NCI-H1417 treated with DMSO at 0.1 percent for 48 hours (cell line): Measurements from ENCODE around the gene RGS4.
"Not testable (repeated sequence)": the region's sequence is repeated elsewhere in the genome, so short reads cannot be mapped to it uniquely, and the experiment has no call there.

Experiments
- DNase-seq: peaks from one replicate; lab custom pipeline; 2025; lab: John Stamatoyannopoulos, UW

Gene RGS4

DNA sequence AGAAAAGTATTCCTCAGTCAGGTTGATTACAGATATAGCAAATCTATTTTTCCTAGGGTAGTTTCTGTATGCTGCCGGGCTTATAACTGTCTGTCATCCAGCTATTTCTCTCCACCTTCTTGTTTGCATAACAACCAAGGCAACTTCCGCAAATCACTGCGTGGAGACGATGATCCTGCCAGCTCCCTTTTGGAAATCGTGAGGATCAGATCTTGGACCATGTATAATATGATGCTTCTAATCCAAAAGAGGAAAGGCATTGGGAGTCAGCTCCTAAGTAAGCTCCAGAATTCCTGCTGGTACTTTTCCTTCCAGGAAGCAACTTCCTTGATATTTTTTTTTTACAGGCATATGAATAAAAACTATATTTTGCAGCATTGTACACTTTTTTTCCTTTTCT, 445 bp upstream of the RGS4 start:
- no peak for DNase-seq

DNA sequence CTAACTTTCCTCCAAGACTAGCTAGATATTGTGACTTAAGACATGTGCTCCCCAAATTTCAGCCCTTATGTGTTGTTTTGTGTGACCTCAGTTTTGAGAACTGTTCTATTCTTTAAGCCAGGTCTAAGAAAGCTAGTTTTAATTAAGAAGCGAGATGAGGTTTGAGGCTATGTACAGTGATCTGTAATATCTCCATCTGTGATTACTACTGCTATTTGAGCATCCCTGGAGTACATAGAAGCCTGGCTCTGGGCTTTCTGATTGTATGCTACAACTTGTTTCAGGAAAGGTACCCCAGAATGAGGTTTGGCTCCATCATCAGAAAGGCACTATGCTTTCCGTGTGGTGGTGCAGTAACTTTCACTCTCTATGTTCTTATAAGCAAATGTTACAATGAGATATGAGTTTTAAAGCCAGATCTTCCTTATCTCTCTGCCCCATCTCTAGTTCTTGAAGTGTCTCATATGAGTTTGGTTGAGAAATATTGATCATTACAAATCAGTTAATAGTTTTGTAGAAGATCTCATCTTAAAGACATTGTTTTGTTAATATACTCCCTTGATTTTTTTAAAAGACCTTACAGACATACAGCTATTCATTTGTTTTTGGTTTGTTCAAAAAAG, 605 bp downstream of the RGS4 start:
- DNase-seq: no peak

DNA sequence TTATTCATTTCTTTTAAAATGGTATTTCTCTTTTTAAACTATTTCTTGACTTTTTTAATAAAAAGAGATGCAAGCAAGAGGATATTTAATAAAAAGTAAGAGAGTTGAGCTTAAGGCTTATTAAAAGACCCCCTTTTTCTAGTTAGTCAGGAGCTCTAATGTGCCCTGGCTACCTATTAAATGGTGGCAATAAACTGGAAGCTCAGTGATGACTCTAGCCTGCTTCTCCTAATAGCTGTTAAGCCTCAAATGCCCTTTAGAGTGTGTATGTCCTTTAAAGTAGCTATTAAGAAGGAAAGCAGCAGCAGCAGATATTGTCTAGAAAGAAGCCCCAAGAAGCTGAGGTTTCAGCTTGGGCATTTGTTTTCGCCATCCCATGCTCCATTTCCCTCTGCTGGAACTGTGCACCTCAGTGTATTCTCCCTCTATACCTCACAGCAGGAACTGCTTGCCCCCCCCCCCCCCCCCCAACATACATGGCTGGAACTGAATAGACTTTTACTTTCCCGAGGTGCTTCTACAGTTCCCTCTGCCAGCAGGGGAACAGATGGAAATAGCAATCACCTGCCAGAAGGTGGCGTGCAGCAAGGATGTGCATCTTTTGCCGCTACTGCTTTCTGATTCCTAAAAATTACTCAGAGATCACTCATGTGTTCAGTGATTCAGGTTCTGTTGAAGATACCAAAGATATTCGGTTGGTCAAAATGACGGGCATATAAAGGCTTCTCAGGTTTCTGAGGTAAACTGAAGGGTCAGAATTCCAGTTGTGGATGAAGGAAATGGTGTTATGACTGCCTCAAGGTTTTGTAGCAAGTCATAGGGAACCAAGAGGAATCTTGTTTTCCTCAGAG, 2.5 kb downstream of the RGS4 start:
- DNase-seq: no peak

DNA sequence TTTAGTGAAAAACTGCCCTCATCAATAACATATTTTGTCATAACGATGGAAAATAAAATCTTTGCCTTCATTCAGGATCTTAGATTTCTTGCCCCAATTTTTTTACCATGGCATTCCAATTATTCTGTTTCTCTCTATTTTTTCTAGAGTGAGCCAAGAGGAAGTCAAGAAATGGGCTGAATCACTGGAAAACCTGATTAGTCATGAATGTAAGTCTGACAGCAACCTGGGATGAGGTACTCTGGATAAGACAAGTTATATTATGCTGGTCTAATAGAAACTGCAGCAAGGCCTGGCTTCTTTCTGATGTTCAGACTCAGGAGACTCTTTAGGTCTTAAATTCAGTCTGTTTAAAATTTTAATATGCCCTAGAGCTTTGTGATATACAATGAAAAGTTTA, 3.5 kb downstream of the RGS4 start:
- DNase-seq: no peak

DNA sequence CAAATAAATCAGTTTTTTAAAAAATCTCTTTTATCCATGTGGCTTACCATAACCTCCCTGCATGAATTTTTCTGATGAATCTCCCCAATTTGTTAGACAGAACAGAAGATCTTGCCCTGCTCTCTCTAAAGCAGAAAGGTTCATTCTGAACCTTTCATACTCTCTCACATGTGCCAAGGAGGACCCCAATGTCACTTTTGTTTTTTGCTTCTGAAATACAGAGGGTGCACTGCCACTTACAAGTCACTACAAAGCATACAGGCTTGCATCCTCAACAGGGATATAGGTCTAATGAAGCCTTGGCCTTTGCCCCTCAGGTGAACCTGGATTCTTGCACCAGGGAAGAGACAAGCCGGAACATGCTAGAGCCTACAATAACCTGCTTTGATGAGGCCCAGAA, 4.8 kb downstream of the RGS4 start:
- no peak for DNase-seq

DNA sequence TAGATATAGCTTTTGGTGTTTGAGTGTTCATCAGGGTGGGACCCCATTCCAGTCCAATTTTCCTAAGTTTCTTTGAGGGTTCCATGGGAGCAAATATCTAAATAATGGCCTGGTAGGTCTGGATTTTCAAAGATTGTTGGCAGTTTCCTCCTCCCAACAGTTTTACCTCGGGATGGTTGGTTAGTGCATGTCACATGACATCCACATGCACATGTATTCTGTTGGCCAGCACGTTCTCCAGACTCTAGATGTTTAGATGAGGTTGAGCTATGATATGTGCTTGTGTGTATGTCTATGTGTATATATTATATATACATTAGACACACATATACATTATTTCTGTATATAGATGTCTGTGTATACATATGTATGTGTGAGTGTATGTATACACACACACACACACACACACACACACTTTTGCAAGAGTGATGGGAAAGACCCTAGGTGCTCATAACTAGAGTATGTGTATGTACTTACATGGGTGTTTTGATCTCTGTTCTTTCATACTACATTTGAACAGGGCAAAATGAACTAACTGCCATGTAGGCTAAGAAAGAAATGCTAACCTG, 5.6 kb downstream of the RGS4 start:
- no peak for DNase-seq

DNA sequence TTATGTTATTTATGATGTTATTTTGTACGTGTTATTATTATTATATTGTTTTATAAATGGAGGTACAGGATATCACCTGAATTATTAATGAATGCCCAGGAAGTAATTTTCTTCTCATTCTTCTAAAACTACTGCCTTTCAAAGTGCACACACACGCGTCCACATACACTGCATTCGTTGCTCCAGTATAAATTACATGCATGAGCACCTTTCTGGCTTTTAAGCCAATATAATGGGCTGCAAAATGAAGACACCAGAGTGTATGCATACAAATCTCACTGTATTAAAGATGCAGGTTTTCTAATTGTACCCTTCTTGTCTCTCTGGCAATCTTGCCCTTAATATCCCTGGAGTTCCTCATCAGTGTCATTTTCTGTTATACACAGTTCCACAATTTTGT, 6.9 kb downstream of the RGS4 start:
- no peak for DNase-seq

DNA sequence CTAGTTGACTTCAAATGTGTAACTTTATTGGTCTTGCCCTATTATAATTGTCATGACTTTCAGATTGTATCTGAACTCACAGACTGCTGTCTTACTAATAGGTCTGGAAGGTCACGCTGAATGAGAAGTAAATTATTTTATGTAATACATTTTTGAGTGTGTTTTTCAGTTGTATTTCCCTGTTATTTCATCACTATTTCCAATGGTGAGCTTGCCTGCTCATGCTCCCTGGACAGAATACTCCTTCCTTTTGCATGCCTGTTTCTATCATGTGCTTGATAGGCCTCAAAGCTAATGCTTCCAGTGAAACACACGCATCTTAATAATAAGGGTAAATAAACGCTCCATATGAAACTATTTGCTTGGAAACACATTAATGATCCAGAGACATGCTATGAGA, 7.3 kb downstream of the RGS4 start:
- no peak for DNase-seq

DNA sequence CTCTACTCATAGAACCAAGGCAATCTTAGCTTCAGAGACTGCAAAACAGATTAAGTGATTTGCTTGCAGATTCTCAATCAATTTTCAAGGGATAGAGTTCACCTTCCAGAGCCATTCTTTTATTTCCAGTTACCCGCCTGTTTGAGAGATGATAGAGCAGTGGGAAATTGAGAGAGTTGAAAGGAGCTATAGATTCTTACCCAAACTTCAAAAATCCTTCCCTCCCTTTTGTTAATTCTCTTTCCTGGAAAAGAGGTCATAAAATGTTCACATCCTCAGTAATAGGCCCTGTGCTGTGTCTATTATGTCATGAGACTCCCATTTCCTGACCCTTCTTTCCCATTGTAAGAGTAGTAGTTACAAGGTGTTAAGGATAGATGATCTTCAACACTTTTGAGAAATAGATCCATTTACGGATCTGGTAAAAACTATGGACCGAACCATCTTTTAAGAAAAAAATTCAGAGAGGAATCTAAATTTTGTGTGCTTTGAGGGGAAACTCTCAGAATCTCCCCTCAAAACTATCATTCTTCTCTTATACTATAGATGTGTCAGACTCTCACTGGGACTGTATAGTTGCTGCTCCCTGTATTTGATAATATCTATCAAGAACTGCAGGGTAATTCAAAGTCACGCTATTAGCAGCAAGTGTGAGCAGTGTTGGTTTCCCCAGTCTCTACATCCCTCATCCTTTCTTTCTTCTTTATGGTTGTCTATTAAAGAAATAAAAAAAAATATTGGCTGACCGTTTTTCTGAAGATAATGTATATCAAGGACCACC, 8.0 kb downstream of the RGS4 start:
- DNase-seq: no peak

DNA sequence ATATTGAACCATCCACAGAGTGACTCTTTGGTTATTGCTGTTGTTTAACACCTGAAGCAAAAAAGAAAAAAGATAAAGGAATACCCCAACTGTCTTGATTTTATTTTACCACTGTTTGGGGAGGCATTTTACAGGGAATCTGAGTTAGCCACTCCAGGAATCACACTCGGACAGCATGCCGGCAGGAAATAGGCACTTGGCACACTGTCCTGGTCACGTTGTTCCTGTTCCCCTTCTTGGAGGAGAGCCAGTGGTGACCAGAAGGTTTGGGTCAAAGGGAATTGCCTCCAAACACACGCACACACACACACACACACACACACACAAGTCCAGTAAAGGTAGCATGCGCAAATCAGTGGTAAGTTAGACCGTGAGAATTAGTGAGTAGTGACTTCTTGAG, 13.8 kb downstream of the RGS4 start:
- DNase-seq: no peak

DNA sequence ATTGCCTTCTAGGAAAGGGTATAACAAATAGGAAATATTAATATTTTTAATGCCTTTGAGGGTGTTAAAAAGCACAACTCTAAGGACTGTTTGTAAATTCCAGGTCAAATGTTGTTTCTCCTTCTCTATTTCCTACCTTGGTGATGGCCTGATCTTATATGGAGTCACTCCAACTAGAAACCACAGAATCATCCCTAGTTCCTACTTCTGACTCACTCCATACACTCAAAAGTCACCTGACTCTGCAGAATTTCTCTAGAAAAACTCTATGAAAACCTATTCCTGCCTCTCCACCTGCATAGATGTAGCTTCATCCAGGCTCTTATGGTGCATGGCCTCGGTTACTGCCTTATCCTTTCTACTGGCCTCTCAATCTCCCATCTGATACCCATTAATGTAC, 14.5 kb downstream of the RGS4 start:
- DNase-seq: no peak

DNA sequence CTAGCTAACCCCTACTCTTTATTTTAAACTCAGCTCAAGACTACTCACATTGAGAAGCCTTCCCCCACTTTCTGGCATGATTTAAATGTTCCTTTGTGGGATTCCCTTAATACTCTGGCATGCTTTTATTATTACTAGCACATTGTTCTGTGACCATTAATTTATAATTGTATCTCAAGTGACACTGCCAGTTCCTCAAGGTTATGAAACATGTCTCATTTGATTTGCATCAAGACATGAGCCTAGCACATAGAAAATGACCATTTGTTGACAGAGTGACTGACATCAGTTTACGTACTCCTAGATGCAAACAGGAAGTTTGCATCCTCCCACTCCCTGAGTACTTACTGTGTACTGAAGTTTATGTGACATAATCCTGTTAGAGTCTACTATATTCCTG, 15.2 kb downstream of the RGS4 start:
- no peak for DNase-seq

DNA sequence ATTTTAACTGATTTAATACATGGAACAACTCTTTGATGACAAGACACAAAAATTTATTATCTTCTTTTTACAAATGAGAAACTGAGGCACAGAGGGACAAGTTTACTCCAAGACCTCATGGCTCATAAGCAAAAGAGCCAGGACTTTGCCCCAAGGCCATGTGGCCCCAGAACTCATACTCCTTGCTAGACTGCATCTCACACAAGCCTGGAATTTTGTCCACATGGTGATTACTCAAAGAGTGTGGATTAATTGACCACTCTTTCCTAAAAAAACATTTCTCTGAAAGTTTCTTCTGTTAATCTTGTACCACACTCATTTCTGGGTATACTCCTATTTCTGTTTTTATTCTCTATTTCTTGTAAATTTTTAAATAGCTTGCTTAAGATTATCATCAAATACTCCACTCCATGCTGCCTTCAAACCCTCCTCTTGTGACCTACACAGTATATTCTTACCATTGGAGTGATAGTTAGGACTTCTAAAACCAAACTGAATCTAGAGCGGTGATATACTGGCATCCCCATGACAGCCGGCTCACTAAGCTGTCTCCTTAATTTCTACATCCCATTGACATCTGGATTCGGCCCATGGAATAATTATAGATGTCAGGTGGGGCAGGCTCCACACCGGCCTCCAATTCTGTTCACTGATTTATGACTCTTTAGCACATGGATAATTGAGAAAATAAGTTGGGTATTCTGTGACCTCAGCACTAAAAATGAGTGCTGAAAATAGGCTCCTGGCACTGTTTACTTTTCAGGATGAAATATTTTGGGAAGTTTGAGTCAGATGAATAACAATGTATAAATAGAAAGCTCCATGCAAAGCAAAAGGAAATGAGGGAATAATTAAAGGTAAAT, 16.1 kb downstream of the RGS4 start:
- DNase-seq: no peak

DNA sequence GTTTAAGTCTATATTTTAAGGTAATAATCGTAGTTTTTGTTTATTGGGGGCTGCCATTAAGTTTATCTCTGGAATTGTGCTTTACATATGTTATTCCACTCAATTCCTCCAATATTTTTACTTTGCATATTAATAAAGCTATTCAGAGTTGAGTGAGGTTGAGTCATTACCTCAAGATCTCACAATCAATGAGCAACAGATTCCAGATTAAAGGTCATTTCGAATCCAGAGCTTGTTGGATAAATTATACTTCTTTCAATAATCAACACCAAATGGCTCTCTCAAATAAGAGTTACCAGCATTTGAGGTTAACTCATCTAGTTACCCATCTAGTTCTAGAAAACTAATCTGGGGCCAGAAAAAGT, 16.7 kb downstream of the RGS4 start:
- DNase-seq: no peak

DNA sequence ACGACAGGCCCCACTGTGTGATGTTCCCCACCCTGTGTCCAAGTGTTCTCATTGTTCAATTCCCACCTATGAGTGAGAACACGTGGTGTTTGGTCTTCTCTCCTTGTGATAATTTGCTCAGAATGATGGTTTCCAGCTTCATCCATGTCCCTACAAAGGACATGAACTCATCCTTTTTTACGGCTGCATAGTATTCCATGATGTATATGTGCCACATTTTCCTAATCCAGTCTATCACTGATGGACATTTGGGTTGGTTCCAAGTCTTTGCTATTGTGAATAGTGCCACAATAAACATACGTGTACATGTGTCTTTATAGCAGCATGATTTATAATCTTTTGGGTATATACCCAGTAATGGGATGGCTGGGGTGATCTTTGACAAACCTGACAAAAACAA, 20.0 kb downstream of the RGS4 start:
- DNase-seq: not testable (repeated sequence)

DNA sequence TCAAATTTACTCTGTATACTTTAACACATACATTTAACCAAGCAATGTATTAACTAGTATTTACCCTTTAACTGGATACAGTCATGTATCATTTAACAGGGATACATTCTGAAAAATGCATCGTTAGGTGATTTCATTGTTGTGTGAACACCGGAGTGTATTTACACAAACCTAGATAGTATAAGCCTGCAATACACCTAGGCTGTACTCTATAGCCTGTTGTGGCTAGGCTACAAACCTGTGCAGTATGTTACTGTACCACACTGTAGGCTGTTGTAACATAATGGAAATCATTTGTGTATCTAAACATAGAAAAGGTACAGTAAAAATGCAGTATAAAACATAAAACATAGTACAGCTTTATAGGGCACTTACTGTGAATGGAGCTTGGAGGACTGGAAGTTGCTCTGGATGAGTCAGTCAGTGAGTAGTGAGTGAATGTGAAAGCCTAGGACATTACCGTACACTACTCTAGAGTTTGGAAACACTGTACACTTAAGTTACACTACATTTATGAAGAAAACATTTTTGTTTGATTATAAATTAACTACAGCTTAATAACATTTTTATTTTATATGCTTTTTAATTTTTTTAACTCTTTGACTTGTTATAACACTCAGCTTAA, 21.3 kb downstream of the RGS4 start:
- DNase-seq: no peak

DNA sequence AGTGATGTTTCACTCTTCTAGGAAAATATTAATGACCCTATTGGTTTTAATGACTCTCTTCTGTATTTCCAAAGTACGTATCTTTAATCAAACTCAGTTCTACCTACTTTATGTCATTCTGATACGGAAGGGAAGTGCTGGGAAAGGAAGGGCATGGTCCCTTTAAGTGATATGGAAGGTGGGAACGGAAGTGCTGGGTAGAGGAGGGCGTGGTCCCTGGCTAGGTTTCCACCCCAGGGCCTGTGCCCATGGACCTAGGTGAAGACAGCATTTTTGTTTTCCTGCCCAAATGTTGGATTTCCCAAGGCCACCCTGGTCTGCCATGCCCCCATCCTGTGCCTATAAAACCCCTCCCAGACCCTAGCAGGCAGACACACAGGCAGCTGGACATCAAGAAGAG, 24.0 kb downstream of the RGS4 start:
- no peak for DNase-seq

DNA sequence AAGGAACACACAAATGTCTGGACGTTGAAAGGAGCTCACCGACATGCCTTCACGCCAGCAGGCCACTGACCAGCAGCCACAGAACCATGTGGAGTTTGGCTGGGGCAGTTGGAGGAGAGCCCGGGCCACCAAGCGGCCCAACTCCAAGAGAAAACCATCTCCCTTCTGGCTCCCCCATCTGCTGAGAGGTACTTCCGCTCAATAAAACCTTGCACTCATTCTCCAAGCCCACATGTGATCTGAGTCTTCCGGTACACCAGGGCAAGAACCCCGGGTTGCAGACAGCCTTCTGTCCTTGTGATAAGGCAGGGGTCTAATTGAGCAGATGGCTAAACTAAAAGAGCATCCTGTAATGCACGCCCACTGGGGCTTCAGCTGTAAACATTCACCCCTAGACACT, 24.4 kb downstream of the RGS4 start:
- DNase-seq: no peak

DNA sequence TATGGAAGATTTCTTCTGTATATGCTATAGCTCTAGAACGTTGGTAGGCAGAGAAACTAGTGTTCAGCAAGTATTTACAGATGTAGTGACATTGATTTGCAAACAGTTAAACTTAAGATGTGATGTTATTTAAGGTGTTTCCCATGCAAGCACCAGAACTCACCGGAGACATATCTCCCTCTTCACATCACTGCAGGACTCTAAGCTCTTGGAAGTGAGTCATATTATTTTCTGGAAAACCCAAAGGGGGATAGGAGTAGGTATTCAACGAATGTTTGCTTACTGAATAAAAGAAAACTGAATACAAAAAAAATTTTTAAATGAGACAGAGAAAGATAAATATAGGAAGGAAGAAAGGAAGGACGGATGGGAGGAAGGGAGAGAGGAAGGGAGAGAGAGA, 25.0 kb downstream of the RGS4 start:
- DNase-seq: no peak

DNA sequence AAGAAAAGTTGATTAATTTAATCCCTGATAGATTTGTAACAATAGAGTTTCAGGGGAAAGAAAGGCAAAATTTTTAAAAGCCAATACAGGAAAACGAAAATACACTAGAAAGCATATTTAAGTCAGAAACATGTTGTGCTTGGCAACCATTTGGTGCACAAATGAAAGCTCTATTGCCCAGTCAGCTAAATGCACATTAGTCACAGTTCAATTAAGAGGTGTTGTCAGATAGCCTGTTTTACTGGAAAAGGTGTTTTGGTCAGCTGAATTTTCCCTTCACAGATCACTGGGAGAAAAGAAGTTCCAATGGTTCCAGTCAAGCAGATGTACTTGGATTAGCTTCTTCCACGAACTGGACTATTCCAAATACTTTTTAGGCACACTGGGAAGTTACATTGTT, 25.4 kb downstream of the RGS4 start:
- no peak for DNase-seq

DNA sequence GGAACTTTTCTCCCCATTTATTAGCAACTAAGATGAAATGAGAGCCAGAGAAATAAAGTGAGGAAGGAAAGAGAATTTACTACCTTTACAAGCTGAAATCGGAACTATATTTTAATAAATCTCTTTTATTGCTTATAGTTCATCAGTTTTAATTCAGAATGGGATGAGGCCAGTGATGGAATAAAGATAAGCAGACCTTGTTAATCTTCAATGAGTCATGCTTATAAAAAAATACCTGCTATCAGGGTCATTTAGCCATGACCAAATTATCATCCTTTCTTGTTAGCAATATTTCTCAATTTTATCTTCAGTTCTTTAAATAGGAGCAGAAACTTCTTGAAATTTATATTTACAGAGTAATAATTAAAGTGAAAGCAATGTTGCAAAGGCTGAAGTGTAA, 26.1 kb downstream of the RGS4 start:
- DNase-seq: no peak
